Activated CD8-positive, alpha-beta memory T cell treated with anti-CD3 and anti-CD28 coated beads for 24 hours (primary cell): ENCODE results near the gene CBLB.

Source experiments
- DNase-seq: peaks from one replicate; pipeline ENCODE4 v3.0.0-alpha.2; 2020

CBLB gene

DNA sequence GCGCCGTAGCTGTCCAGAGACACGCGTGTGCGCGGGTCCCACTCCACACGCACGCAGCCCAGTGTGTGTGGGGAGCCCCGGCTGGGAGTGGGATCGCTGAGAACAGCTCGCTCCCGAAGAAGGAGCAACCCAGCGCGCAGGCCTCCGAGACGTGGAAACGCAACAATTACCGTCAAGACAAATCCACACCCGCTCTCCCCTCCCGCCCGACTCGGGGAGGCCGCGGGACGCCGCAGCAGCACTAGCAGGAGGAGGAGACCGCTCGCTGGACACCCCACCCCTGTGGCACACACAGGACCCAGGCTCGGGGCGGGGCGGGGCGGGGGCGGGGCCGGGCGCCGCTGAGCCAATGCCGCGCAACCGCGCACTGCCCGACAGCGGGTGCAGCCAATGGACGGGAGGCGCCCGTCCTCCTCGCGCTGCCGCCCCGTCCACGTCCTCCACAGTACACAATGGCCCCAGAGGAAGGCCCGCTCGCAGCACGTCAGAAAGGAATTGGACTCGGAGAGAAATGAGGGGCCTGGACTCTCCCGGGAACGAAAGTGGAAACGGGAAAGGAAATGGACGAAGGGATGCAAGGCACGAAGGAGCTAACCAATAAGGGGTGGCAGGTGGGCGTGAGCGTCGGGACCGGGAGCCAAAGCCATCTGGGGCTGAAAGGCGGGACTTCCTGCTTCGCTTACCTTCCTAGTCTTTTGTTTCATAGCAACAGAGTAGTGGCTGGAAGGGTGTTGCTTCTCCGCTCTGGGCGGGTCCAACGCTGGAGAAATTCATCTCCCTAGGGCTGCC lies at the start of gene CBLB:
CBLB (minus strand) TSS at position 271 of the 789 bp plus-strand sequence. CDS start 1,435 bp downstream, outside the sequence.
- peak; percentile 94 for DNase-seq

DNA sequence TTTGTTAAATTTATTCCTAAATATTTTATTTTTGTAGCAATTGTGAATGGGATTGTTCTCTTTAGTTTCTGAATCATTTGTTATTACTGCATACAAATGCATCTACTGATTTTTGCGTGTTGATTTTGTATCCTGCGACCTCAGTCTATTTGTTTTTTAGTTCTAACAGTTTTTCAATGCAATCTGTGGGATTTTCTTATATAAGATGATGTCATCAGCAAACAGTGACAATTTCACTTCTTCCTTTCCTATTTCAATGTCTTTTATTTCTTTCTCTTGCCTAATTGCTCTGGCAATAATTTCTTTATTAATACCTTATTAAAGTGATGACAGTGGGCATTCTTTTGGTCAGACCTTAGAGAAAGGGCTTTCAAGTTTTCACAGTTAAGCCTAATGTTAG lies 48.0 kb upstream of the CBLB start:
- no peak for DNase-seq

DNA sequence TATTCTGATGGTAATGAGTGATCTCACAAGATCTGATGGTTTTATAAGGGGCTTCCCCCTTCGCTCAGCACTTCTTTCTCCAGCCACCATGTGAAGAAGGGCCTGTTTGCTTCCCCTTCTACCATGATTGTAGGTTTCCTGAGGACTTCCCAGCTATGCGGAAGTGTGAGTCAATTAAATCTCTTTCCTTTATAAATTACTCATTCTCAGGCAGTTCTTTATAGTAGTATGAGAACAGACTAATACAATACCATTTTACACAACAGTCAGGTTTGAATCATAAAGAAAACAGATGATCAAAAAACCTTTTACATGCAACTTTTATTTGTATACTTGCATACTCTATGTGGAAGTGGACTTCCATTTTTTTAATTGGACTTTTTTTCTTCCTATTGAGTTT lies 46.7 kb upstream of the CBLB start:
- no peak for DNase-seq

DNA sequence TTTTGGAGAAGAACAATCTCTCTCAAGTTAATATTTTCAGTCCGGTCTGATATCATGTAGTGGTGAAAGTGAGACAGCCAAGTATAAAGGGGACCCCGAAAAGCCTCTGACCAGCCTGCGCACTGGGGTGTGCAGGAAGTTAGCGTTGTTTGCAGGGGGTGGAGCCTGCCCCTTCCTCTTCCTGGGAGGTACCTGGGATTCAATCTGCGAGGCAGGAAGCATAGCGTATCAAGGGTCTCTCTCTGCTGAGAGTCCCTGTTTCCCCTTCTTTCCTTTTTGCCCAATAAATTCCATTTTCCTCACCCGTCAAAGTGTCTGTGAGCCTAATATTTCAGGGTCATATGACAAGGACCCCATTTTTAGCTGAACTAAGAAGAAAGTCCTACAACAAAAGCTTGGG lies 44.8 kb upstream of the CBLB start:
- DNase-seq, result no peak

DNA sequence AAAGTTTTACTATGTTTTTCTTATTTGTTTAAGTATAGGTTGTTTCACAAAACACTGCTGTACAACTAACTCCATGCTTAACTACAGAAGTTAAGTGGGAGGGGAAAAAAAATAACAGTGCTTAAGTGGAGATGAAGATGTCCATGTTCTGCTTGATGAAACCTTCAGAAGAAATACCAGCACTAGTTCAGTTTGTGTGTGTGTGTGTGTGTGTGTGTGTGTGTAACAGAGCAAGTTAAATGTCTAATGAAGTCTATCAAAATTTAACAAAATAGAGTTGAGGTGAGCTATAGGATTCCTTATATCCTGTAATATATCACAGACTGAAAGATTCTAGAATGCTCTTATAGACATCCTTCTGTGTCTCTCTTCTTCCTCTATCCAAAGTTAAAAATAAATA lies 44.1 kb upstream of the CBLB start:
- DNase-seq, result no peak

DNA sequence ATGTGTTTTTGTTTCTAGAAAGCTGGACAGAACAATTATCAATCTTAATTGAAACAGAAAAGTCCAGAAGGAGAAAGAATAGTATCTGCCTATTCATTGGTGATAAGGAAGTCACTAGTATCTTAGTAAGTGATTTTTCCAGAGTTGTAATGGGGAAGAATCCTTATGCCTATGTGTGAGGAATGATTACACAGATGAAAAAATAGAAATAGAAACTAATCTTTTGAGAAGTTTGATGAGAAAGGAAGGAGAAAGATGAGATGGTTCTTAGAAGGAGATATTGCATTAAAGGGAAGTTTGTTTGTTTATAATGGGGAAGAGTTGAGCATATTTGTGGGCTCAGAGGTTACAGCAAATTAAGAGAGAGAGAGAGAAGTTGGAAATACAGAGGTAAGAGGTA lies 42.7 kb upstream of the CBLB start:
- DNase-seq, result no peak

DNA sequence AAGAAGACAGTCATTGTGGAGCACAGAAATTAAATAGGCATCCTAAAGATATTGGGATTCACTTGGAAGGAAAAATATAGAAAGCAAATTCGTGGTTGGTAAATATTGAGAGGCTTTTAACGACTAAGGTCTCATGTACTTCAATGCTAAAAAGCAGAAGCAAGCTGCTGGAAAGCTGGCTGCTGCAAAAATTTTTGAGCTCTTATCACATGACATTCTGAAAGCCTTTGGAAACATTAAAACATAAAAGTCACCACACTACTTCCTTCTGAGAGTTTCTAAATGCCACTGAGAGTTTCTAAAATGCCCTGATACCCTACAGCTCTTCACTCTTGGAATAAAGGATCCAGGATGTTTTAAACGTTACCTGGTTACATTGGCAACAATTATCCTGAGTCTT lies 39.0 kb upstream of the CBLB start:
- no peak for DNase-seq

DNA sequence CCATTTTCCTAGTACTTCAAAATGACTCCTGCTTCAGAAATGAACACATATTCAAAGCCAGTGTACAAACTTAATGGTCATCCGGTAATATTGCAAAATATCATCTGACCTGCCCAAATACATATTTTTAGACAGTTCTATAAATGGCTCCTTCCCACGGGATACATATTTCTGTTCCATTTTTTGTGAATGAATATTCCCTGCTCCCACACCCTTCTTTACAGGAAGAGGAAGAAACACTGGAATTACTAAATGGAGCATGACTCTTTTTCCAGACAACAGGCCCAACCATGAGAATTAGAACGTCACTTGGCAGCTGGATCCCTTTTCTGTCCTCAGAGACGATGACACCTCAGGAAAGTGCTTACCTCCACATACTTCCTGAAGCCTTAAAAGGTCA lies 38.0 kb upstream of the CBLB start:
- no peak for DNase-seq

DNA sequence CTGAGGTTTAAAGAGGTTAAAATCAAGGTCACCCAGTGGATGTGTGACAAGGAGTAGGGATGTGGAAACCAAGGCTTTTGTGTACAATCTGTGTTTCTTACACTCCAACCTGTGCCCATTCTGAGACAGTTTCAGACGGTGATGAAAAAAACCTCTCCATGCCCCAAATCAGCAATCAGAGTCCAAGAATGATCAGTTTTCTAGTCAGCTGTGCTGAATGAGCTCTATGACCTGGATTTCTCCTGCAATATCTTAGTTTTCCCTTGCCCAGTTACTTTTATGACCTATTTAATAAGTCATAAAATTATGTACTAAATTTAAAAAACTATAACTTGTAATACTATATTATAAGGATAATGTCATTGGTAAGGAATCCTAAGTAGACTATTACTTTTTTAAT lies 37.5 kb upstream of the CBLB start:
- no peak for DNase-seq

DNA sequence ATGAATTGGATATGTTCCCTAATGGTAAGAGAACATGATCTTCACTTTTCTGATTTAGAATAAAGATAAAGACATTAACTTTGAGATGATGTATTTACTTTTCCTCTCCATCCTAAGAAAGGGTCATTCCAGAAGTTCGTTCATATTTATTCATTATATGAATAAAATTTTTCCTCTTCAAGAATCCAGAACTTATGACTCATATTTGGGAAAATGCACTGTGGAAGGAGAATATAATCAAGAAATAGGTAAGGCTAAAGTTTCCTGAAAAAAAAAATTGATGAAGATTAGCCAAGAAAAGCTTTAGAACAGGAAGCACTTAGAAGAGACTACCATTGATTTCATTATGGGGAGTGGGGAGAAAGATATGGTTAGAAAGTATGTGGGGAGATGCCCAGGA lies 36.5 kb upstream of the CBLB start:
- no peak for DNase-seq

DNA sequence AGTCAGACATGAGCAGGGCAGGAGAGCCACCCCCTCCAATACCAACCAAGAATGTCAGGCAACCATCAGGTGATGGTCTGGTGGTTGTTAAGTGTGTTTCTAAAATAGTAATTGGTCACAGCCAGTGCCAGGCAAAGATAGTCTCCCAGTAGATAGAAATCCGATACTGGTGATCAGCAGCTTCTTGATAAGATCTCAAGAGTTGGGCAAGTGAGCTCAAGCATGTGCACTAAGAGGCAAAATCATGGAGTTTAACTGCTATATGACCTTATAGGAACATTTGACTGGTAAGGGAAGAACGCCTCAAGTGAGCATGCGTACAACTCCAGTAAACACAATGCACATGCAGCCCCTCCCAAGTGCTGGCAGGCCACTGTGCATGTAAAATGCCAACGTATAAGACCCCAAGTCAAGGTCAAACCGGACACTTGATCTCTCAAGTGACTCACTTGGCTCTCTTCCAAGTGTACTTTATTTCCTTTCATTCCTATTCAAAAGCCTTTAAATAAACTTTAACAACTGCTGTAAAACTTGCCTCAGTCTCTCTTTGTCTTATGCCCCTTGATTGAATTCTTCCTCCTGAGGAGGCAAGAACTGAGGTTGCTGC lies 36.0 kb upstream of the CBLB start:
- DNase-seq, result no peak

DNA sequence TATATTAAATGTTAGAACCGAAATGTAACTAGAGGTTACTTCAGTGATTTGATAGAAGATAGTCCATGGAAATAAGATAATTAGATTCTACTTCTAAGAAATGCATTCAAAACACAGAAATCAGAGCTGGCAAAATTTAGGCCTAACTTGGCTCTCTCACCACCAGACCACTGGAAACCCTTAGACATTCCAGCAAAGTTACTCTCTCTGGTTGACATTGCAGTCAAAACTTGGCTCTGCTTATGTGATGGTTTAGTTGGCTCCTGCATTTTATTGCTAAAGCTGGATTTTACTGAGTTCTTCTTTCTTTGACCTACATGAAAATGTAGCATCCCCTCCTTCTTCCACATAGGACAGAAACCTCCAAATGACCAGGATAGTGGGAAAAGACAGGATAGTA lies 35.4 kb upstream of the CBLB start:
- no peak for DNase-seq

DNA sequence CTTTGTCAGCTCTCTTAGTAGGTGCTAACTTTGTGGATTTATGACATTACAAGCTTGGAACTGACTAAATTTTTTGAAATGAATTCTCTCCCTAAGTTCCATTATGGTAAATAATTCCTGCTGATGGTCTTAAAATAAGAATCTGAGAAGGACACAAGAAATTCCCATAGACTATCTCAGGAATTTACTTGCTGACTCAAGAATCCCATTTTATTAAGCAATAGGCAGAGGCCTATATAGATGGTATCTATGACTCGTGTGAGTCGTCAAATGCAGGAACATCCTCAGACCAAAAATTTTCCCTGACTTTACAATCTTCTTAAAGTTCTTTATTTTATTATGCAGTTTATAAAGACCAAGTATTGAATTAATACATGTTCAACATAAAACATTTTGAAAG lies 30.7 kb upstream of the CBLB start:
- no peak for DNase-seq

DNA sequence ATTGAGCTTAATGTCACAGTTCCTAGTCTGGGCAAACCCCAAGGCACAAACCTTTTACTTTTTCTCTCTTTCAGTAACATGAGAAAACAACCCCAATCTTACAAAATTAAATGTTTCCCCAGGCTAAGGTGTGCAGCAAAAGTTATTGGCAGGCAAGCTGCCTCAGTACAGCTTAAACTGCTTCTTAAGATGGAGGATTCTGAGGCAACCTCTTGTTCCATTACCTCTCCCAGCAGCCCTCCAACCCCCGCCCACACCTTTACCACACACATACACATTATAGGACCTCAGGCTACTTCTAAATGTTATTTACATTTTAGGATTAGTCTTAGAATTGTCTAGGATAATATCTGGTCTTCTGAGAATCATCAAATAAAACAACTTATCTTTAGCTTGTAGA lies 22.3 kb upstream of the CBLB start:
- no peak for DNase-seq

DNA sequence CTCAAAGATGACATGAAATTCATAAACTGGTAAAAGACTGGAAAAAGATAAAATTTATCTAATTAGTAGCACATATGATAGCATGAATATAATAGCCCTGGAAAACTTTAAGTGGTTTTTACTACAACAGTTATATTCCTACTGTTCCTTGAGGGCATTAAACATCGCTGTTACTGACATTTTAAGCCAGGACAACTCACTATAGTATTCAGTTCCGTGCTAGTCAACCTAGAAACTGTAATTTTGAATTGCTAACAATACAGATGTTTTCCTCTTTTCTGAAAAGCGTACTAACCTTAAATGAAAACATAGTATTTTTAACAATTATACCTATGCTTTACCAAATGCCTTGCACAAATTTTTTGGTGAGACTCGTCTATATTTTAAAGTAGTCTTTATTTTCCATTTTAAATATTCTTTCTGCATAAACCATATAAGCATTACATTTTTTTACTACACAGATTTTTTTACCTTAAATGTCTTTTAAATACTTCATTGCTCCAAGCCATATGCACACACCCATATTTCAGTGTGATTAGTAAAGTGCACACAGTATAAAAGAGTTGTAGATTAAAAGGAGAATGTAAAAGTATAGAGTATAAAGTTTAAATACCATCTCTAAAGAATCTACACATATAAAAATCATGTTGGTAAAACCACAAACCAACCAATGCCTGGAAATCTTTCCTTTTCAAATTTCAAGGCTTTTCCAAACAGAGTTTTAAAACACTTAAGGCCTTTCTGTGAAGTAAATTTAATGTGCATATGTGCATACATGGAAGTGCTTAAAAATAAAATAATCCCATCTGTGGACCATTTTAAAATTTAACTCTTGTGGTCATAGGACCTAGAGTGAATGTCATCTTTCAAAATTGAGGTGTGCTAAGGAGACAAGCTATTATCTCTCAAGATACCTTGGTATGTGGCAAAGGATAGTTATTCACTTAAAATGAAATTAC lies 20.1 kb upstream of the CBLB start:
- no peak for DNase-seq

DNA sequence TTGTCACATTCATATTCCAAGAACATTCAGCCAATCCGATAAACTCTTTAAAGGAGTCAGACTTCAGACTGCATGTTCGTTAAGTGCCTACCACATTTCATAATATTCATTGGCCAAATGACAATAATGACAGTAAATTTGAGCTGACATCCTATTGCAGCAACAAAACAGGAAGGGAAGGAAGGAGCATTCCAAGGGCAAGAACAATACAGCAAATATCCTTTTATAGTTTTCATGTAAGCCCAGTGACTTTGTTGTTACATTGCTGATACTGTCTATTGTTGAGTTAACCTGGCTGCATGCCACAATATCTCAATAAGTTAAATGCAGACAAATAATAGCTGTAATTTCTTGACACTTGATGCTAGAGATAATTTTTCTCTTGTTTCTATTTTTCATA lies 16.4 kb upstream of the CBLB start:
- DNase-seq, result no peak

DNA sequence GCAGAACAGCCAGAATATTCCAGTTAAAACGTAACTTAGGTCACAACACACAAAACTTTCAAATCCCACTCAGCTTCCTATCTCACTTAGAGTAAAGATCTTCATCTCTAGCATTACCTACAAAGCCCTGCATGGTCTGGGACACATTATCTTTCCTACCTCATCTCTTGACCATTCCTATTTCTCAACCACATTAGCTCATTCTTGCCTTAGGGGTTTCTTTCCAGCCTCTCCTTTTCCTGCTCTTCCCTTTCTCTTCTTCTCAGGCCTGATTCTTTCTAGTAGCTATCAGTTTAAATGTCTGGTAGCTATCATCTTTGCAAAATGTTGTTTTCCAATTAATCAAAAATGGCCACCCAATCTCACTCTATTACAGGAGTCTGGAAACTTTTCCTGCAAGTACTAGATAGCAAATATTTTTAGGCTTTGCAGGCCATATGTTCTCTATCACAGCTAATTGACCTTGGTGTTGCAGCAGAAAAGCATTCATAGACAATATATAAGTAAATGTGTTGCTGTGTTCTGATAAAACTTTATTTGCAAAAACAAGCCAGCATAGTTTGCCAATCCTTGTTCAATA lies 15.1 kb upstream of the CBLB start:
- no peak for DNase-seq

DNA sequence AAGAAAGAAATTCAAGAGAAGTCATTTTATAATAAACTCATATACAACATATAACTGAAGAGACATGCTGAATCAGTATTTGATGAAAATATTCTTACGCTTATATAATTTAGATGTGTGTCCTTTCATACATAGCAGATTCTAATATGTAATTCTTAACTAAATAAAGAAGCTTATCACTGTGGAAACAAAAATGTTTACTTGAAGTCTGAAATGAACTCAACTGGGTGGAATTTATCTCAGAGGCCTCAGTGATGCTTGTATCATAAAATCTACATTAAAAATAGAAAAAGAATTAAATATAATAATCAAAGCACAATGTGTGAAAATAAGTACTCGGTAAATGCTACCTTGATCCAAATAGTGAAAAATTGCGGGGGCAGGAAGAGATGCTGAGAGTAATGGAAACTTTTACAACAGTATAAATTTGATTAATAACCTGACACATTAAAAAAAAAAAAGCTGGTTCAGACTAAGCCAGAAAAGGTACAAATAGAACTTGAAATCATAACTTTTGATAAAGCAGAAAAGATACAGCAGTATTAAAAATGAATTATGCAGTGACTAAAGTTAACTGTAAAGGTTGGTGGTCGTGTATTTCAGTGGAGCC lies 12.0 kb upstream of the CBLB start:
- no peak for DNase-seq

DNA sequence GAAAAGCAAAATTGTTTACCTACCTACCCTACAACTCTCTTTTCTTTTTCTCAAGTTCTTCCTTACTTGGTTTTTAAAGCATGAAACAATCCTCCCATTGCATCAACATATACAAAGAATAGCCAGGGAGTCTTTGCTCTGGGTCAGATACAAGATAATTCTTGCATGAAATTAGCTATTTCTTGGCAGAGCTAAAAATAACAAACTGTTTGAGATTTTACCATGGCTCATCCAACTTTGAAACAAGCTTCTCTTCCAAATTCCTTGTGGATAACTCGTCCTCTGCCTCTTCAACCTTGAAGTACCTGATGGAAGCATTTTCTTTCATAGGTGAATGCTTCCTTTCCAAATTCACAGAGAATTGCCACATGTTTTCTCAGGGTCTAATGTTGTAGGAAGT lies 9.2 kb upstream of the CBLB start:
- DNase-seq, result no peak

DNA sequence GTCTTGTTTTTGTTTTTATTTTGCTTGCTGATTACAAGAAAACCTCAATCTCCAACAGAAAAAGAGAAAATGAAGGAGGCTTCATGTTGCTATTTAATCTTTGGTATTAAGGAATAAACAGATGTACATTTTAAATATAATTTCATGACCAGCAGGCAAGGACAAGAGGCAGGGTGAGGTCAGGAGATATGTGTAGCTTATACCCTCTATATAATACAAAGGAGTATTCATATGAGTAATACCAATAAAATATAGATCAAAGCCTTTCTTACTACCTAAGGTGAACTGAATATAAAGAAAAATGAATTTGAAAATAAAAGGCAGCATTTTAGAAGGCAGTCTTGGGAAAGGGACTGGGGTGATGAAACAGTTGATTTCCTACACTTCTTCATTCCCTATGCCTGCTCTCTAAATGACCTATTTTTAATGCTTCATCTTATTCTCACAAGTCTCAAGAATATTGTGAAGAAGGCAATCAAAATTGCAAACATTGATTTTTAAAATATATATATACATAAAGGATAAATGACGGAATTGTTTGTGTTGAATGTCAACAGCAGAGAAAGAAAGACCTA lies 8.6 kb upstream of the CBLB start:
- DNase-seq, result no peak

DNA sequence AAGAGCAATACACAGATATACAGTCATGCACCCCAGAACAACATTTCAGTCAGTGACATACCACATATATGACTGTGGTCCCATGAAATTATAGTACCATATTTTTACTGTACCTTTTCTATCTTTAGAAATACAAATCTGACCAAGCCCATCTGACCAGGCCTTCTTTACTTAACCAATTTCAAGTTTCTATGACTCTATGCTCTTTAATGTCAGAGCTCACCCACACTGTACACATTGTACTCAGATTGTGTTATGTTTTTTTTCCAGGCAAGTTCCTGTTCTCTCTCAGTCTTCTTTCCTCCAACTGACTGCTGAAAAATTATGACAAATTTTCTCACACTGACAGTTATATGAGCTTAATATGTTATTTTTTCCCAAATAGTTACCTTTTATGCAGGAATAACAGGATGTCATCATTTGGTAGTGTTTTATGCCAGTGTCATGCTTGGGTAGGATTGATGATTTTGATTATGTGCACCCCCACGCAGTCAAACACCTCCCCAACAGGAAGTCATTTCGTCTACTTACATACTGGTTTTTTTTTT lies 8.0 kb upstream of the CBLB start:
- DNase-seq, result no peak
